Measurements from ENCODE around the gene IMPACT. TPM values are rescaled to one million over a fixed set of nuclear protein-coding genes. Genes with fewer than 3 reads are reported as not detected.

IMPACT gene
- total RNA-seq (10 to 100 TPM; 49.0 to 50.4 TPM), polyA plus RNA-seq (ENCODE audit: insufficient read depth, low read depth, low replicate concordance) (59.7 TPM)
- long read RNA-seq, donor 1, transcript IMPACT-201 (11 exons, 3,792 nt), result major isoform, 24 of 28 reads
- long read RNA-seq, donor 1, partial matches to known transcripts, result 0 of 28 reads
- long read RNA-seq, donor 1, other reads (novel, unspliced or antisense), result 0 of 28 reads
- long read RNA-seq, donor 2, transcript IMPACT-201 (11 exons, 3,792 nt), result major isoform, 10 of 15 reads
- long read RNA-seq, donor 2, partial matches to known transcripts, result 5 of 15 reads
- long read RNA-seq, donor 2, other reads (novel, unspliced or antisense), result 0 of 15 reads

GRCh38 chr18:24426398-24427294 is at the start of gene IMPACT:
TSS of gene IMPACT (plus strand) at chr18:24426670. CDS start at chr18:24426757, 87 bp downstream.
- peak within 1 kb of the TSS; percentile 84 for H3K4me3 ChIP-seq
- WGBS, 2 donors, result 2 to 6% methylated on average over 19 to 52 of the region's 82 CpGs
- H3K27ac ChIP-seq, result peak within 1 kb of the TSS; percentile 78 to 89
- peak; percentile 89 for DNase-seq
- no peak for TF ChIP-seq POLR2A (IDR thresholded peaks at IDR 0.05)
- TF ChIP-seq CTCF (IDR thresholded peaks at IDR 0.05), result no peak
- no peaks in the 10 kb centered on the region for H3K9me3 ChIP-seq
- intact Hi-C loops (cut with DNase I; ENCODE audit: low total_unique reads), result no loop called here
- no peaks in the 10 kb centered on the region for H3K36me3 ChIP-seq (ENCODE audit: low read depth, missing control alignments)
- peaks cover 18% of the 10 kb centered on the region for H3K4me1 ChIP-seq
- no peaks in the 10 kb centered on the region for H3K27me3 ChIP-seq

GRCh38 chr18:24378598-24378997 is 47.9 kb upstream of the IMPACT start:
- WGBS, 2 donors, result 64 to 67% methylated on average over 1 of the region's 1 CpG
- H3K9me3 ChIP-seq, result no peaks in the 10 kb centered on the region
- no peak for TF ChIP-seq POLR2A (IDR thresholded peaks at IDR 0.05)
- TF ChIP-seq CTCF (IDR thresholded peaks at IDR 0.05), result no peak
- H3K4me1 ChIP-seq, result no peaks in the 10 kb centered on the region
- H3K27ac ChIP-seq, result no peak overlapping the region
- intact Hi-C loops (cut with DNase I; ENCODE audit: low total_unique reads), result no loop called here
- DNase-seq, result no peak
- no peaks in the 10 kb centered on the region for H3K27me3 ChIP-seq
- H3K36me3 ChIP-seq (ENCODE audit: low read depth, missing control alignments), result no peaks in the 10 kb centered on the region
- no peak overlapping the region for H3K4me3 ChIP-seq

GRCh38 chr18:24380163-24380747 is 46.2 kb upstream of the IMPACT start:
- H3K36me3 ChIP-seq (ENCODE audit: low read depth, missing control alignments), result no peaks in the 10 kb centered on the region
- TF ChIP-seq CTCF (IDR thresholded peaks at IDR 0.05), result no peak
- TF ChIP-seq POLR2A (IDR thresholded peaks at IDR 0.05), result no peak
- no peaks in the 10 kb centered on the region for H3K9me3 ChIP-seq
- H3K27me3 ChIP-seq, result no peaks in the 10 kb centered on the region
- WGBS, 2 donors, result 81 to 91% methylated on average over 4 to 6 of the region's 6 CpGs
- H3K4me3 ChIP-seq, result no peak overlapping the region
- no peaks in the 10 kb centered on the region for H3K4me1 ChIP-seq
- H3K27ac ChIP-seq, result no peak overlapping the region
- no peak for DNase-seq
- intact Hi-C loops (cut with DNase I; ENCODE audit: low total_unique reads), result no loop called here

GRCh38 chr18:24381126-24381525 is 45.3 kb upstream of the IMPACT start:
- peak; percentile 23 for DNase-seq
- Histone ChIP-seq H3K4me3 (no peak overlapping the region), H3K27me3 (no peaks in the 10 kb centered on the region), H3K36me3 (ENCODE audit: low read depth, missing control alignments) (no peaks in the 10 kb centered on the region), H3K9me3 (no peaks in the 10 kb centered on the region), H3K27ac (no peak overlapping the region), H3K4me1 (peaks cover 7% of the 10 kb centered on the region)
- 31 to 50% methylated on average over 1 of the region's 1 CpG for WGBS, 2 donors
- TF ChIP-seq POLR2A (IDR thresholded peaks at IDR 0.05) (no peak), CTCF (IDR thresholded peaks at IDR 0.05) (no peak)
- intact Hi-C loops (cut with DNase I; ENCODE audit: low total_unique reads), result no loop called here

All from testis (tissue), 5 donors.